ENCODE results near the gene WFDC2.

- TF ChIP-seq POLR2AphosphoS5 (IDR thresholded peaks at IDR 0.05) (no peak), POLR2A (IDR thresholded peaks at IDR 0.05; ENCODE audit: low read depth) (no peak)
These were observed 15.8 kb downstream of the WFDC2 start for GRCh38 chr20:45485388-45485787.
